KMS-11 (cell line): ENCODE measurements around the gene SLC8A3.

Source experiments
- H2AFZ ChIP-seq: fragments of 200-600 bp; sonication (generic); 2 replicates; pipeline ENCODE4 v1.6.1; 2016; ENCODE audit warnings: antibody characterized with exemption, mixed run types, low read depth
- H3K27ac ChIP-seq: fragments of 200-600 bp; sonication (generic); 2 replicates; pipeline ENCODE4 v1.6.1; 2016; ENCODE audit warnings: mild to moderate bottlenecking, mixed run types
- H3K27me3 ChIP-seq: fragments of 200-600 bp; sonication (generic); 2 replicates; pipeline ENCODE4 v1.6.1; 2017; ENCODE audit warnings: mild to moderate bottlenecking, low read depth, mixed run types, moderate library complexity; ENCODE audit not compliant: insufficient read depth
- H3K36me3 ChIP-seq: fragments of 200-600 bp; sonication (generic); 2 replicates; pipeline ENCODE4 v1.6.1; 2017; ENCODE audit warnings: mild to moderate bottlenecking, mixed run types; ENCODE audit not compliant: insufficient read depth
- H3K4me1 ChIP-seq: fragments of 200-600 bp; sonication (generic); 2 replicates; pipeline ENCODE4 v1.6.1; 2016; ENCODE audit warnings: mild to moderate bottlenecking, low read depth, mixed run types; ENCODE audit not compliant: poor library complexity, severe bottlenecking
- H3K4me2 ChIP-seq: fragments of 200-600 bp; sonication (generic); 2 replicates; pipeline ENCODE4 v1.7.0; 2016; ENCODE audit warnings: mild to moderate bottlenecking, mixed run types
- H3K4me3 ChIP-seq: fragments of 200-600 bp; sonication (generic); IDR thresholded peaks from 2 replicates; pipeline ENCODE4 v1.6.1; 2017; ENCODE audit warnings: low read depth, low read length, mixed read lengths; ENCODE audit not compliant: insufficient read depth
- H3K79me2 ChIP-seq: fragments of 200-600 bp; sonication (generic); 2 replicates; pipeline ENCODE4 v1.6.1; 2016; ENCODE audit warnings: low read depth, mixed run types; ENCODE audit not compliant: insufficient read depth
- H3K9ac ChIP-seq: fragments of 200-600 bp; sonication (generic); 2 replicates; pipeline ENCODE4 v1.6.1; 2016; ENCODE audit warnings: mild to moderate bottlenecking, mixed run types
- H4K20me1 ChIP-seq: fragments of 200-600 bp; sonication (generic); 2 replicates; pipeline ENCODE4 v1.6.1; 2016; ENCODE audit warnings: mild to moderate bottlenecking, mixed run types; ENCODE audit not compliant: insufficient read depth
- TF ChIP-seq, protein P1 (sequence below): fragments of 200-600 bp; sonication (generic); conservative IDR thresholded peaks from 2 replicates; pipeline ENCODE4 v1.6.1; 2017; ENCODE audit warnings: low read depth, mild to moderate bottlenecking, antibody characterized with exemption, low read length, moderate library complexity, mixed read lengths

The SLC8A3 gene

DNA sequence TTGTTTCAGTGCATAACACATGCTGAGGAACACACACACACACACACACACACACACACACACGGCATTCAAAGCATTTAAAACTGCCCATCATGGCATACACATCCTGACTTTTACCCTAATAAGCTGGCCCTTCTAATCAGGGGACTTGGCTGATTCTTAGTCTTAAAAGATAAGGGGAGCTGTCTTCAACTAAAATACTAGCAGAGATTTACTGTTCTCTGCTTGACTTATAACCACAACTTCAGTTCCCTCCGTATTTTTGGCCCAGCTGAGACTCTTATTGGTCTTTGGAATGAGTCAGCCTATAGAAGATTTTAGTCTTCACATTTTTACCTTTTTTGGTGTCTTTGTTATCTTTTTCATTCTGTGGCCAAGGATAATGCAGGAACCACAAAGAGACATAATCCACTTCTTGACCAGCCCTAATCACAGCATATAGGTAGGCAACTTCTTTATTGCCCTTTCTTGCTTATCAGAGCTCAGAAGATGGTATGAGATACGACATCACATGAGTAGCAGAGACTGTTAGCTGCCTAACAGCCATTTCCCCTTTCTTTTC, 25.1 kb upstream of the SLC8A3 start:
- H3K4me1 ChIP-seq: no peaks in the 10 kb centered on the region
- TF ChIP-seq, protein P1, sequence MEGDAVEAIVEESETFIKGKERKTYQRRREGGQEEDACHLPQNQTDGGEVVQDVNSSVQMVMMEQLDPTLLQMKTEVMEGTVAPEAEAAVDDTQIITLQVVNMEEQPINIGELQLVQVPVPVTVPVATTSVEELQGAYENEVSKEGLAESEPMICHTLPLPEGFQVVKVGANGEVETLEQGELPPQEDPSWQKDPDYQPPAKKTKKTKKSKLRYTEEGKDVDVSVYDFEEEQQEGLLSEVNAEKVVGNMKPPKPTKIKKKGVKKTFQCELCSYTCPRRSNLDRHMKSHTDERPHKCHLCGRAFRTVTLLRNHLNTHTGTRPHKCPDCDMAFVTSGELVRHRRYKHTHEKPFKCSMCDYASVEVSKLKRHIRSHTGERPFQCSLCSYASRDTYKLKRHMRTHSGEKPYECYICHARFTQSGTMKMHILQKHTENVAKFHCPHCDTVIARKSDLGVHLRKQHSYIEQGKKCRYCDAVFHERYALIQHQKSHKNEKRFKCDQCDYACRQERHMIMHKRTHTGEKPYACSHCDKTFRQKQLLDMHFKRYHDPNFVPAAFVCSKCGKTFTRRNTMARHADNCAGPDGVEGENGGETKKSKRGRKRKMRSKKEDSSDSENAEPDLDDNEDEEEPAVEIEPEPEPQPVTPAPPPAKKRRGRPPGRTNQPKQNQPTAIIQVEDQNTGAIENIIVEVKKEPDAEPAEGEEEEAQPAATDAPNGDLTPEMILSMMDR: no peak
- H3K27me3 ChIP-seq: no peaks in the 10 kb centered on the region
- no peaks in the 10 kb centered on the region for H3K36me3 ChIP-seq
- no peak overlapping the region for H2AFZ ChIP-seq
- H3K79me2 ChIP-seq: no peaks in the 10 kb centered on the region
- no peak overlapping the region for H3K27ac ChIP-seq
- H4K20me1 ChIP-seq: no peaks in the 10 kb centered on the region
- no peak overlapping the region for H3K9ac ChIP-seq
- H3K4me3 ChIP-seq: no peak overlapping the region
- no peak overlapping the region for H3K4me2 ChIP-seq

DNA sequence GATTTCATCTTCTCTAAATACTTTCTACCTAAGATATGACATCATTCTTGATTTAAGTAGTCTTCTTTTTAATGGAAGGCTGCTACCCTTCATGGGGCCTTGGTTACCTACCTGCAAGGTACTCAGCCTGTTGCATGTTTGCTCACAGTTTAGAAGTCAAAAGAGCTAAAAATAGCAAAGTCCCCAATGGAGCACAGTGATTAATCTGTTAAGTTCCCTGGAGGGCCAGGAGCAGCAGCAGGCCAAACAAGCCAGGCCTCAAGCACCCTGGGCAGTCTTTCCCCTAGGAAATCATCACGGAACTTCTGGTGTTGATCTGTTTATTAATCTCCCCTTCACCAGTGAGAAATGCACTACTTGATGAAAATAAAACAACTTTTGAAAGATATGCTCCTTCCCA, 24.0 kb upstream of the SLC8A3 start:
- H3K4me2 ChIP-seq: no peak overlapping the region
- H3K4me1 ChIP-seq: no peaks in the 10 kb centered on the region
- H3K36me3 ChIP-seq: no peaks in the 10 kb centered on the region
- H3K79me2 ChIP-seq: no peaks in the 10 kb centered on the region
- no peaks in the 10 kb centered on the region for H4K20me1 ChIP-seq
- H3K9ac ChIP-seq: no peak overlapping the region
- TF ChIP-seq, protein P1: no peak
- no peaks in the 10 kb centered on the region for H3K27me3 ChIP-seq
- no peak overlapping the region for H3K4me3 ChIP-seq
- no peak overlapping the region for H3K27ac ChIP-seq
- no peak overlapping the region for H2AFZ ChIP-seq

DNA sequence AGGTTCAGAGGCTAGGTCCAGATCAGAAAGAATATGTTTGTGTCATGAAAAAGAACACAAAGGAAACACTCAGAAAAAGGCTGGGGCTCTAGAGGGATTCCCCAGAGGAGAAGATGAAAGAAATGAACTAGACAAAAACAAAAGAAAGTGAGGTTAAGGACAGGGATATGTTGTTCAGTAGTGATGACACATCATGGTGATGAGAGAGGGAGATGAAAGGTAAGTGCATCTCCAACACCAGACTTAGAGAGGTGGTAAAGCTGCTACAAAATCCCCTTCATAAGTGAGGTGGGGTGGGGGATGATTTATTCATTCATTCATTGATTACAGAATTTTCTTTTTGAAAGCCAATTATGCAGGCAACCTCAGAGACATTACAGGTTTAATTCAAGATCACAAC, 19.6 kb upstream of the SLC8A3 start:
- H2AFZ ChIP-seq: no peak overlapping the region
- H3K9ac ChIP-seq: no peak overlapping the region
- no peaks in the 10 kb centered on the region for H3K79me2 ChIP-seq
- H3K4me2 ChIP-seq: no peak overlapping the region
- no peak overlapping the region for H3K27ac ChIP-seq
- no peaks in the 10 kb centered on the region for H3K36me3 ChIP-seq
- no peak overlapping the region for H3K4me3 ChIP-seq
- H4K20me1 ChIP-seq: no peaks in the 10 kb centered on the region
- TF ChIP-seq, protein P1: no peak
- no peaks in the 10 kb centered on the region for H3K4me1 ChIP-seq
- no peaks in the 10 kb centered on the region for H3K27me3 ChIP-seq

DNA sequence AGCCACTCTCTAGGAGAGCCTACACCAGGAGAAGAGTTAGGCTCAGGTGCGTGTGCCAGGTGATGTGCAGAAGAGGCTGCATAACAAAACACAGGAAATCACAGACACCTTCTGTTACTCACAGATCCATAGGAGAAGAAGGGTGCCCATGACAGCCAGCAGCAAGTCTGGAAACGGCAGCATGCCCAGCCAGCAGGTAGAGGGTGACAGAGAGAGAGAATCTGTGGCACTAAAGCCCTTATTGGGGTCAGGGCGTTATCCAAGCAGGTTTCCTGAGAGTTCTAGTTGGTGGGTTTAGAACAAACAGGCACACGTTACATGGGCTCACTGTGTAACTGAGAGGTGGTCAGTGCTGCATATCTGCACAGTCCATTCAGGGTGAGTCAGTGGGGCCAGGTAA, 14.9 kb upstream of the SLC8A3 start:
- H3K27me3 ChIP-seq: no peaks in the 10 kb centered on the region
- H3K36me3 ChIP-seq: no peaks in the 10 kb centered on the region
- TF ChIP-seq, protein P1: no peak
- no peaks in the 10 kb centered on the region for H3K79me2 ChIP-seq
- H3K27ac ChIP-seq: no peak overlapping the region
- H2AFZ ChIP-seq: no peak overlapping the region
- no peak overlapping the region for H3K4me2 ChIP-seq
- H3K9ac ChIP-seq: no peak overlapping the region
- no peaks in the 10 kb centered on the region for H4K20me1 ChIP-seq
- no peak overlapping the region for H3K4me3 ChIP-seq
- H3K4me1 ChIP-seq: no peaks in the 10 kb centered on the region
